ENCODE data around the gene RGS12.

The RGS12 gene

GRCh38 chr4:3311489-3312171 is 18.8 kb downstream of the RGS12 start:
- DNase-seq, result no peak

- DNase-seq, result no peak
Observed at GRCh38 chr4:3312362-3312761, 19.5 kb downstream of the RGS12 start.

- DNase-seq, result no peak
Observed at GRCh38 chr4:3313139-3313538, 20.3 kb downstream of the RGS12 start.

GRCh38 chr4:3313556-3314228 is 20.9 kb downstream of the RGS12 start:
- no peak for DNase-seq

- DNase-seq, result no peak
Observed at GRCh38 chr4:3314706-3315260, 22.0 kb downstream of the RGS12 start.

- DNase-seq, result no peak
Observed at GRCh38 chr4:3315566-3315965, 22.7 kb downstream of the RGS12 start.

- DNase-seq, result no peak
Observed at GRCh38 chr4:3316146-3316545, 23.3 kb downstream of the RGS12 start.

- no peak for DNase-seq
Observed at GRCh38 chr4:3317011-3317655, 24.3 kb downstream of the RGS12 start.

- DNase-seq, result no peak
Observed at GRCh38 chr4:3317656-3318211, 24.9 kb downstream of the RGS12 start.

GRCh38 chr4:3318561-3319021 is 25.8 kb downstream of the RGS12 start:
- DNase-seq, result no peak

GRCh38 chr4:3320361-3321023 is 27.7 kb downstream of the RGS12 start:
- DNase-seq, result no peak

- no peak for DNase-seq
Observed at GRCh38 chr4:3321295-3321889, 28.6 kb downstream of the RGS12 start.

- DNase-seq, result no peak
Observed at GRCh38 chr4:3322059-3322550, 29.3 kb downstream of the RGS12 start.

- DNase-seq, result no peak
Observed at GRCh38 chr4:3323071-3323481, 30.3 kb downstream of the RGS12 start.

- no peak for DNase-seq
Observed at GRCh38 chr4:3324093-3324815, 31.4 kb downstream of the RGS12 start.

GRCh38 chr4:3328814-3329663 is 36.2 kb downstream of the RGS12 start:
- no peak for DNase-seq

GRCh38 chr4:3329887-3330286 is 37.1 kb downstream of the RGS12 start:
- no peak for DNase-seq

- no peak for DNase-seq
Observed at GRCh38 chr4:3330707-3331106, 37.9 kb downstream of the RGS12 start.

GRCh38 chr4:3331511-3332394 is 38.9 kb downstream of the RGS12 start:
- no peak for DNase-seq

GRCh38 chr4:3332498-3332897 is 39.7 kb downstream of the RGS12 start:
- no peak for DNase-seq
